Esophagus squamous epithelium (tissue), 4 donors: ENCODE data around the gene PKP4.
A peak's percentile ranks its signal among the peaks of the same experiment; 100 is the strongest.

Experiments
- CTCF ChIP-seq, 6 experiments: fragments of 450-650 bp in 4 of 6; fragments of 200-600 bp in 2 of 6; sonication (generic) in 2 of 6; IDR thresholded peaks; one replicate each; pipeline ENCODE4 v1.5.1; 2016 to 2019; ENCODE audit warnings: antibody characterized with exemption in 6 of 6, mild to moderate bottlenecking in 4 of 6, moderate library complexity in 4 of 6
- POLR2A ChIP-seq, 4 donors: fragments of 450-650 bp; IDR thresholded peaks; one replicate each; pipeline ENCODE4 v1.6.1; 2017; ENCODE audit warnings: antibody characterized with exemption in 4 of 4, mild to moderate bottlenecking in 4 of 4, moderate library complexity in 3 of 4

GRCh38 chr2:158460632-158461297 is 4.0 kb downstream of the PKP4 start:
- TF ChIP-seq CTCF (IDR thresholded peaks at IDR 0.05) (peak in 4 of 6 experiments; percentile 14 to 29 (median 16)), POLR2A (IDR thresholded peaks at IDR 0.05) (no peak)
